Sigmoid colon (tissue), 4 donors: ENCODE results near the gene PODXL.

Source experiments
- POLR2A ChIP-seq, 2 donors: fragments of 450-650 bp; IDR thresholded peaks; one replicate each; pipeline ENCODE4 v1.6.1; 2016; ENCODE audit warnings: antibody characterized with exemption in 2 of 2, mild to moderate bottlenecking in 2 of 2, moderate library complexity in 2 of 2
- POLR2AphosphoS5 ChIP-seq, 4 donors: sonication (generic); formaldehyde crosslinking; IDR thresholded peaks; one replicate each; pipeline ENCODE4 v1.6.1; 2017; ENCODE audit warnings: antibody characterized with exemption in 4 of 4

- no peak for TF ChIP-seq POLR2AphosphoS5 (IDR thresholded peaks at IDR 0.05)
- no peak for TF ChIP-seq POLR2A (IDR thresholded peaks at IDR 0.05)
Measured at GRCh38 chr7:131455001-131455400, 101.4 kb downstream of the PODXL start.
